NCI-H1436 treated with DMSO at 0.1 percent for 48 hours (cell line): ENCODE measurements around the gene ZNF892.
"Not testable (repeated sequence)": the region's sequence is repeated elsewhere in the genome, so short reads cannot be mapped to it uniquely, and the experiment has no call there.

Experiments
- DNase-seq: peaks from one replicate; lab custom pipeline; 2025; lab: John Stamatoyannopoulos, UW

Gene ZNF892

DNA sequence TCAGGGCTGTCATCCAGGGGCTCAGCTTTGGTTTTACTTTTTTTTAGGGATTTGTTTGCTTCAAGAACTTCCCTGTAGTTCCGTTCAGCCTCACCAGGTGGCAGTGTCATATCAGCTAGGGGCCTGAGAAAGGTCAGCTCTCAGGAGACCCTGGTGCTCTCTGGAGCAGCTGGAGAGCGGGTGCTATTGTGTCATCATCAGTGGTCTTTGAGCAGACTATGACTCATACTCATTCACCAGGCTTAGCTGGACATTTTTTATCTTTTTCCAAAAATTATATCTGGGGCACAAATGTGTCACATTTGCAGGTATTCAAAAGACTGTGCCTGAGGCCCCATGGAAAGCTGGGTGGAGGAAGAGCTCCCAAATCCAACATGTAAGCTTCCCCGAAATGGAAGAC, 24.4 kb downstream of the ZNF892 start:
- DNase-seq, result no peak

DNA sequence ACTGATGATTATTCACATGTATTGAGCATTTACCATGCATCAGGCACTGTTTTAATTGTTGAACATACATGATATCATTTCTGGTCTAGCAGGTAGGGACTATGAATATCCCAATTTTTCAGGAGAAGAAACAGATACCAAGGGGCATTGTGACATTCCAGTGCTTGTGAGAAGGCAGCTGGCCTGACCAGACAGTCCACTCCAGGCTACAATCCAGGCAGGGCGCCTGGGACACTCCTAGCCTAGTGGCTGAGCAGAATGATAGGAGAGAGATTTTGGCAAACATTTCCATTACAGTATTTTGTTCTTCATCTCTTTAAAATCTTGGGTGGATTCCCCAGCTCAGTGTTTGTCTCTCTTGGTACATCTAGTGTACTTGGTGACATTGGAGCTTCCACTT, 24.9 kb downstream of the ZNF892 start:
- DNase-seq, result no peak

DNA sequence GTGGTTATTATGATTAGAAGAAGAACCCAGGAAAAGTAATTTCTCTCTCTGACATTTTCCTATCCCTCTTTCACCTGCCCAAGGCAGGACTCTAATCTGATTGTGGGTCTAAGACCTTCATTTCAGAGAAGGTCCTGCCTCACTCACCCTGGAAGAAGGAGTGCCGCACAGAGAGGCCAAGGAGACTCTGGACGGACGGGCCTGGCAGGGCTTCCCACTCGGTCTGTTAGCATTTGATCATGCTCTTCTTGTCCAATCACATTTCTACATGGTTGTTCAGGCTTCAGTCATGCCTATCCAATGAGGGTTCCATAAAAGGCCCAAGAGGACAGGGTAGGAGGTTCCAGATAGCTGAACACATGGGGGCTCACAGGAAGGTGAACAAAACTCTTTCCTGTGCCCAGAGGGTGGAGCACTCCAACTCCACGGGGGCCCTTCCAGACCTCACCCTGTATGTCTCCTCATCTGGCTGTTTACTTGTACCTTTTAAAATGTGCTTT, 27.0 kb downstream of the ZNF892 start:
- no peak for DNase-seq

DNA sequence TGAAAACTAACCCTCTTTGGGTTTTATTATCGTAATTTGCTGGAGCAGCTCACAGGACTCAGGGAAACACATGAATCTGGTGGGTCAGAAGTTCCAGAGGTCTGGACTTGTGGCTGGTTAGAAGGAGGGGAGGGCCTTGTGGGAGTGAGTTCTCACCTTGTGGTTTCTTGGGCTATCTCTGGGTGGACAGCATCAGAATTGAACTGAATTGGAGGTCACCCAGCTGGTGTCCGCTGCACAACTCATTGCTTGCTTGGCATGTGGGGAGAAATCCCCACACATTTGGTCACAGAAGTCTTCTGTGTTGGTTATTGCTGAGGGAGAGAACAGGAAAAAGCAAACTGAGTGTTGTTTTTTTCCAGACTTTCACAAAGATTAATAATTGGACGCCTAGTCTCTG, 27.5 kb downstream of the ZNF892 start:
- DNase-seq, result no peak

DNA sequence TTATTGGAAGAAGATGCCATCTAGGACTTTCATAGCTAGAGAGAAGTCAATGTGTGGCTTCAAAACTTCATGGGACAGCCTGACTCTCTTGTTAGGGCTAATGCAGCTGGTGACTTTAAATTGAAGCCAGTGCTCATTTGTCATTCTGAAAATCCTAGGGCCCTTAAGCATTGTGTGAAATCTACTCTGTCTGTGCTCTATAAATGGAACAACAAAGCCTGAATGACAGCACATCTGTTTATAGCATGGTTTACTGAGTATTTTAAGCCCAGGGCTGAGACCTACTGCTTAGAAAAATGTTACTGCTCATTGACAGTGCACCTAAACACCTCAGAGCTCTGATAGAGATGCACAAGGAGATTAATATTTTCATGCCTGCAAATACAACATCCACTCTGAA, 30.8 kb downstream of the ZNF892 start:
- no peak for DNase-seq

DNA sequence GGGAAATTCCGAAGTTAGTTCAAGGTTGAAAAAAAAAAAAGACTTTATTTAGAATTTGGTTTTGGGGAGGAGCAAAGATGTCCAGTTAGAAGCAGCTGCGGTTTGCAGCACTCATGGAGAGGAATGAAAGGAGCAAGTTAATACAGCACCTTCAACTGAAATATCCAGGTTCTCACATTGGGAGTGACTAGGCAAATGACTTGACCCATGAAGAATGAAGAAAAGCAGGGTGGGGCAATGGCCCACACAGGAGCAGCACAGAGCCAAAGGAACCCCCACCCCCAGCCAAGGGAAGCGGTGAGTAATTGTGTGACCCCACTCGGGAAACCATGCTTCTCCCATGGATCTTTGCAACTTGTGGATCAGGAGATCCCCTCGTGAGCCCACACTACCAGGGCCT, 32.8 kb downstream of the ZNF892 start:
- no peak for DNase-seq

DNA sequence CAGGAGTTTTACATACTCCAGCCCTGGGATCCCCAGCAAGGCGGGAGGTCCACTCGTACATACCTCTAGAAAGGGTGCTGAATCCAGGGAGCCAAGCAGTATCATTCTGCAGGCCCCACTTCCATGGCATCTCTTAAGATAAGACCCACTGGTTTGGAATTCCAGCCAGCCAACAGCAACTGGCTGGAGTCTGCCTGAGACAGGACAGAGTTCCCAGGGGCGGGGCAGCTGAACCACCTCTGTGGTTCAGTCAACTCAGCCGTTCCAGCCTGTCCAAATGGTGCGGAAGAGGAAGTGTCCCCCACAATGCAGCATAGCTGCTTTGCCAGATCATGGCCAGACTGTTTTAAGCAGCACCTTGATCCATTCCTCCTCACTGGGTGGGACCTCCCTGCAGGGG, 33.2 kb downstream of the ZNF892 start:
- no peak for DNase-seq

DNA sequence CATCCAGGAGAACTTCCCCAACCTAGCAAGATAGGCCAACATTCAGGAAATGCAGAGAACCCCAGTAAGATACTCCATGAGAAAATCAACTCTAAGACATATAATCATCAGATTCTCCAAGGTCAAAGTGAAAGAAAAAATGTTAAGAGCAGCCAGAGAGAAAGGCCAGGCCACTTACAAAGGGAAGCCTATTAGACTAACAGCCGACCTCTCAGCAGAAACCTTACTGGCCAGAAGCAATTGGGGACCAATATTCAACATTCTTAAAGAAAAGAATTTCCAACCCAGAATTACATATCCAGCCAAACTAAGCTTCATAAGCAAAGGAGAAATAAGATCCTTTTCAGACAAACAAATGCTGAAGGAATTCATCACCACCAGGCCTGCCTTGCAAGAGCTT, 34.8 kb downstream of the ZNF892 start:
- DNase-seq, result not testable (repeated sequence)
